ENCODE data around the gene CD86.

CD86 gene

DNA sequence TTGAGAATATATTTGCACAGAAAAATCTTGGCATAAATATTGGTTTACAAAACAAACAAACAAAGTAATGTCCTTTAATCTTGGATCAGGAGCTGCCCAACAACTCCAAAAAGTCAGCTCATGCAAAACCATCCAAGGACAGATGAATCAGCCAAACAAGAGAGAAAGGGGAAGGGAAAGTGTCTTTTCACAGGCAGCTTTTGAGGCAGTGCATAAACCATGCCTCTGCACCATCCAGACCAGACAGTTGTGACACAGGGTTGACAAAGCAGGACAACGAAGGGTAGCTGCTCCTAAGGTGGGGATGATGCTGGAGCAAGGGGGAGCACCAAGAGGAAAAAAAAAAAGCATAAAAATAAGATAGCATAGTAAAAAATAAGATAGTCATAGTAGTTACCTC lies 8.7 kb downstream of the CD86 start:
- no peak for DNase-seq

DNA sequence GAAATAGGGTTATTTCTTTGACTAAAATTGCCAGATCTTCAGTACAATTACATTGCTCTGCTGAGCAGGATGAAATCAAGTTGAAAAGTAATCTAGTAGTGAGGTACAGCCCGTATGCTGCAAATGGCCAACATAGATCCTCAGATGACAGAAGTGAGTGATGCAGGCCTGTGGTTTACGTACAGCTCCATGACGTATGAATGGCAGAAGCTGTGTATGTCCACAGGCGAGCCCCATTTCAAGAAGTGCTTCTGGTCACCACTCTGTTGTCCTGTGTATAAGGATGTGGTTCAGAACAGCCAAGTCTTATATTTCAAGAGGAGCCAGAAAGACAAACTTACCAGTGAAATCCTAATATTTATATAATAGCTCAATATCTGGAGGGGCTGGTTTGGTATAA lies 9.2 kb downstream of the CD86 start:
- DNase-seq, result no peak

- no peak for DNase-seq
Observed at GRCh38 chr3:122066331-122067213, 11.4 kb downstream of the CD86 start.

DNA sequence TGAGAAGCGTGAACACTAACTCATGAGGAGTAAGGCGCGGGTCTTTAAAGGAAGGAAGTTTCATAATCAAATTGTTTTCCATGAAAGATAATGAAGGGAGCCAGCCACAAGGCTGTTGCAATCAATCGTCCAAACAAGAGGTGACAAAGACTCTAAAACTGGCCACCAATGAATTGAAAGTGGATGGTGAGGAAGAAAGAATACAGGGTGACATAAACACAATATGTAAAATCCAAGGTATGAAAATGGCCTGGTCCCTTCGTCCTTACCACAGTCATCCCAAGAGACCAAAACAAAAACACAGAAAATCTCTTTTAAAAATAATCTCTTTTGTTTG lies 12.0 kb downstream of the CD86 start:
- DNase-seq, result no peak

- DNase-seq, result no peak
Observed at GRCh38 chr3:122067588-122068240, 12.6 kb downstream of the CD86 start.

DNA sequence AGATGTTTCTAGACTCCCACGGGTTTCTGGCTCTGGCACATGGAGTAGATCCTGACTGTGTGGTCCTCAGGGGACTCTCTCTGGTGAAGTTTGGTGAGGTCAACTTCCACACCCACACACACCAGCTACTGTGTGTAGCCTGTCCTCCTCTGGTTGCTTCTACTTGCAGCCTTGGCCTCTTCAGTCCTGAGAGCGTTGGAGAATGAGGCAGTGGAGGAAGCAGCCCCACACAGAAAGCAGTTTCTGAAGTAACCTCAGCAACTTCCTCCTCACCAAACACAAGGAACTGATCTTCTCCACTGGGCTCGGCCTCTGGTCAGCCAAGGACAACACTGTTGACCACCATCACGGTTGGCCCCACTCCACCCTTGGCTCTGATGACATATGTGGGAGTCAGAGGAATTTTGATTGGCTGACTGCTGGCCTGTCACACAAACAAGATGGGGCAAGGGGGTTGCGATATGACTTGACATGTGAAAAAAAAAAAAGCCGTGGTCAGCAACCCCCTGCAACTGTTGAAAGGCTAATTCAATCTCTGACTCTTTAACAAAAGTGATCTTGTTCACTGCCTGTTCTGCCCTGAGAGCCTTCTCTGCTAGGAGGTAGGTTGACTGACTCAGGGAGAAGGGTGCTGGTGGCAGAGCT lies 19.6 kb downstream of the CD86 start:
- DNase-seq, result no peak

GRCh38 chr3:122076491-122077292 lies 21.5 kb downstream of the CD86 start:
- no peak for DNase-seq

DNA sequence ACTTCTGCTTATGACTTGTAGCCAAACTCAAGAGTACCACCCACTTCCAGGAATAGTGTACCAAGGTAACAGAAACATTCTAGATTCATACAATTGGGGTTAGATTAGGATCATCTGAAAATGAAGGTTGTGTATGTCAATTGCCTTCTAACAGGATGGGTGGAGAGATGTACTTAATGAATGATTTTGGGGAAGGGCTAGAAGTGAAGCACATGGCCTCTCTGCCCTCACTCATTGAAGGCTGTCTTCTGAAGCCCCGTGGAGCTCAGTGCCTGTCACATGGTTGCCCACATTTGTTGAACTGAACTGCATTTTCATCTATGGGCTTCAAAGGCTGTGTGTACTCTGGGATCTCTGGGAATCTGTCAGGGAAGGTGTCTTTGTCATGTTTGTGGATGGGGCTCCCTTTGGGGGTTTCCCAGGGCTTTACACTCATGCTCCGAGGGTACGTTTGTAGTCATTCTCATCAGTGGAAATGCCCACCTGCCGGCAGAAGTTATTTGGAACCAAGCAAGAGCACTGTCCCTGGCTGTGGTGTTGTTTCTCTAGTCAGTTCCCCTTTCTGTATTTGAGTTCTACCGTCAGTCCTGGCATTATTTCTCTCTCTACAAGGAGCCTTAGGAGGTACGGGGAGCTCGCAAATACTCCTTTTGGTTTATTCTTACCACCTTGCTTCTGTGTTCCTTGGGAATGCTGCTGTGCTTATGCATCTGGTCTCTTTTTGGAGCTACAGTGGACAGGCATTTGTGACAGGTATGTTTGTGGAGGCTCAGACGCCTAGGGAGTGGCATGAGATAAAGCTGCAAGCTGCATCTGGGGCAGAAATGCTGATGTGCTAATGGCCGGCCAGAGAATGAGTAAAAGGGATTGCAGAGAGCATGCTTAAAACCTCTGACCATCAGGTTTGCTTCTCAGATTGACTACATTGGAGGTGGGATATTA lies 22.4 kb downstream of the CD86 start:
- DNase-seq, result no peak

- DNase-seq, result no peak
Observed at GRCh38 chr3:122078235-122078935, 23.2 kb downstream of the CD86 start.

- DNase-seq, result no peak
Observed at GRCh38 chr3:122079524-122080206, 24.5 kb downstream of the CD86 start.

DNA sequence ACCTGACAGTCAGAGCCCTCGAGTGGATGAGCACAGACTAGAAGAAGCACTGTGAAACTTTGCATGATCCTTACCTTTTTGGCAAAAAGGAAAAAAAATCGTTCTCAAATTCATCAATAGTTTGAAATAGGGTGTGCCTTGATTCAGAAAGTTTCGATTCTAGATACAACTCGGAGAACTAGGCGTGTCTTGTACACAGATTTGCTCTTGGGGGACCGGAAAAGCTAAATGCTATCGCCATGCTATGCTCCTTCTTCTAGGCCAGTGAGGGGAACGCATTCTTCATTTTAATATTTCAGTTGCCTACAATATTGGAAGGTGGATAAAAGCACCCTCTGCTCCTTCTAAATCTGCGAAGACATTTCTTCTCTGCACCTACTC lies 25.0 kb downstream of the CD86 start:
- DNase-seq, result no peak

GRCh38 chr3:122081543-122082247 lies 26.5 kb downstream of the CD86 start:
- DNase-seq, result no peak

DNA sequence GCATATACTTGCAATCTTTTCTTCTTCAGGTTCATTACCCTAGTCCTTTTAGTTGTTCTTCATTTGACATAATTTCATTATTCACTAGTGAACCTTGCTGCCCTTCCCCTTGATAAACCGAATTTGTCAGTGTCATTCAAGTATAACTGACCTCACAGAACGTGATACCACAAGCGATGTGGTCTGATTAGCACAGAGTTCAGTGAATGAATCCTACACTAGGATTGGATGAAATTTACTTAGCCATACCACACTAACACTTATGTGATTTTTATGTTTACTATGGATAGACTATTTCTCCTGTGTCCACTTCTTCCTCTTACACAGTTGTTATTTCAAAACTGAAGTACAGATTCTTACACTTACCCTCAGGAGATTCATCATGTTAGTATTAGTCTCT lies 27.2 kb downstream of the CD86 start:
- no peak for DNase-seq

DNA sequence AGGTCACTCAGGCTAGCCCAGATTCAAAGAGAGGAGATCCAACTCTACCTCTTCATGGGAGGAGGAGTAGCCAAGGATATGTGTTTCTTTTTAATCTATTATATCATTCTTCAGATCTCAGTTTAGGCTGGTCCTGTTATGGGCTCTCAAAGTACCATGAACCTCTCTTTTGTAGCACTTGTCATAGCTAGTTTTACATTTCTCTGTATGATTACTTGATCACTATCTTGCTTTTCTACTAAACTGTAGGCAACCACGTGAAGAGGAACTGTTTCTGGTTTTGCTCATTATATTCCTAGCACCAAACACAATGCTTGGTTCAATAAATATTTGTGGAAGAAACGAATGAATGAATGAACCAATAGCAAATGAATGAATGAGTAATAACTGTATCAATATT lies 29.6 kb downstream of the CD86 start:
- no peak for DNase-seq

GRCh38 chr3:122085673-122086072 lies 30.5 kb downstream of the CD86 start:
- DNase-seq, result no peak

DNA sequence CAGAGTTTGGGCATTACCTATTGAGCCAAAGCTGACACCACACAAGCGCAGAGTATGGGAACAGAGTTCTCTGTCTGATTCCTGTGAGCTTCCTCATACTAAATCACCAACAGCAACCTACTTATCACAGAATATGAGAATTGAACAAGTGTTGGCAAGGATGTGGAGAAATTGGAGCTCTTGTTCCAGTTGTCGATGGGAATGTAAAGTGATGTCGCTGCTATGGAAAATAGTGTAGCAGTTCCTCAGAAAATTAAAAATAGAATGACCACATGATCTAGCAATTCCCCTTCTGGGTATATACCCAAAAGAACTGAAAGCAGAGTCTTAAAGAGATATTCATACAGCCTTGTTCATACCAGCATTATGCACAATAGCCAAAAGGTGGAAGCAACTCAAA lies 33.4 kb downstream of the CD86 start:
- DNase-seq, result no peak

DNA sequence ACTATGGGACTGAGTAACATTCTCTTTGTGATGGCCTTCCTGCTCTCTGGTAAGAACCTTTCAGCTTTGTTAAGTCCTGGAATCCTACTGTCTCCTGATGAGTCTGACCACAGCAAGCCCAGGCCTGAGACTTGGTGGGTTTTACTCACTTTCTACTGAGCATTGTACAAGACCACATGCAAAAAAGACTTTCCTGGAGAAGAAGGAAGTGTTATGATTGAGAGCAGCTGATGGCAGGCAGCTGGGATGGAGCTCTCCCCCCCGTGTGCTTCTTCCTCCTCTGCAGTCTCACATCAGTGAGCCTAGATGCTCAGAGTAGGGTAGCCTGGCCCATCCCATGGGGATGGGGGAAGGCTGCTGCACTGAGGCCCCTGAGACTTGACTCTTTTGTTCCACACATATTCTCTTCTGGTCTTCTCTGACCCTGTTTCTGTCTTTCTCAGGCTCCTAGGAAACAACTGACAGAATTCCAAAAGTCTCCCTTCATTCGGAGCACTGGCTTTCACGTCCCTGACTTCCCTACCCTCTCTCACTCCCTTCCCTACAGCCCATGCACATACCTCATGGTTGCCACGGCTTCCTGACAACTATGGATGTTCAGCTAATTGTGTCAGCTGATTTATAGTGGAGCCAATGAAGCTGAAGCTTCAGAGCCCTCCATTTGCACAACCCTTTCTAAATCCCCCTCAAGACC lies 36.6 kb downstream of the CD86 start:
- DNase-seq, result no peak

DNA sequence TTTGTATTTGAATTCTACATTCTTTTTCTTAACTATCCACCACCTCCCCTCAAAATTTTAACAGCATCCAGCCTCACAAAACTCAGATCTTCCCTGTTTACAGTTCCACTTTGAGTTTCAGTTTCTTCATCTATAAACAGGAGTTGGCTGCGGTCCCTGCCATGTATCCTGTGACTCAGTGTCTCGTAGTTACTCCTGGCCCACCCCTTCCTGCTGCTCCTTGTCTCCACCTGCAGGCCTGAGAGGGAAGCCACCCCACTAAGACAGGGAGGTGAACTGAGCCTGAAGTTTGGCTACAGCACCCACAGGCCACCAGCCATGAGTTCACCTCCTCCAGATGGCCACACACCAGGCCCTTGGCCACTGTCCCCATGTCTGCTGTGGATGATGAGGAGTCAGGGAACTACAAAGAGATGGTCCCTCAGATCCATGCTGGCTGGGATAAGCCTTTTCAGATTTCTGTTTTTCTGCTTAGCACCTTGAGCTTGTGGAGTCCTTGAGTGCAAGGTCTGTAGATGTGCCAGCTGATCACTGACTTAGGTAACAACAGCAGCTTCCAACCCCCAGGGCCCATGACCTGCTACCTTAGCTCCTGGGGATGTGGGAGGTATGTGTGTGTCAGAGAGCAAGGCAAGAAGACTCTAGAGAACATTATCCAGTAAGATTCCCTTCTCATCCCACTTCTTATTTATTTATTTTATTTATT lies 37.5 kb downstream of the CD86 start:
- DNase-seq, result peak; percentile 36

- no peak for DNase-seq
Observed at GRCh38 chr3:122094125-122094524, 39.0 kb downstream of the CD86 start.
